ENCODE results near the gene PCGF5. TPM values are rescaled to one million over a fixed set of nuclear protein-coding genes. Genes with fewer than 3 reads are reported as not detected.
A peak's percentile ranks its signal among the peaks of the same experiment; 100 is the strongest.

PCGF5 gene
- total and polyA plus RNA-seq, 10 of the 15 experiments (the other 5 are each of a cell fraction or from before 2014, with no cell fraction given) = 33.2 to 79.7 (median 50.7) TPM

DNA sequence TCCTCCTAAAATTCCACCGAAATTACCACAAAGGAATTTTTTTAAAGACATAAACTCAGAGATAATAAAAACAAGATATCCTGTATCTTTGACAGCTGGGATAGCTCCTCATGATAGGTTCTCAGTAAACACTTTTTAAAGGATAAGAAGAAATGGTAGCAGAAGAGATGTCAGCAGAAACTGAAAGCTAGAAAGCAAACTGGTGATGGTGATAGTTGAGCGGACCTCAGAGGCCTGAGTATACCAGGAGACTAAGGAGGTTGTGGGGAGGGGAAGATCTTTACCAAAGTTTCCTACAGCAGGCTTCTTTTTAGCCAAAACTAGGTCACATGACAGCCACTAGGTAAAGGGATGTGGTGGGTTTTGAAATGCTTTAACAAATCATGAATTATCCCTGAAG is 22.5 kb downstream of the PCGF5 start:
- Histone ChIP-seq H3K9ac (ENCODE audit: control insufficient read depth, insufficient read depth, low read length) (no peak overlapping the region), H3K4me1 (ENCODE audit: control insufficient read depth, insufficient read depth, low read length) (peaks cover 19% of the 10 kb centered on the region), H3K4me3 (no peak overlapping the region), H4K20me1 (ENCODE audit: control insufficient read depth, insufficient read depth) (no peaks in the 10 kb centered on the region), H3K9me3 (replicated peaks; ENCODE audit: control insufficient read depth, insufficient read depth, low read length) (no peaks in the 10 kb centered on the region; the same call in 2 of the 3 replicates), H3K79me2 (ENCODE audit: control insufficient read depth, insufficient read depth, low read length) (peaks cover 3% of the 10 kb centered on the region), H3K27ac (ENCODE audit: control insufficient read depth, insufficient read depth) (no peak overlapping the region), H2AFZ (ENCODE audit: control insufficient read depth, low read depth, low read length) (no peak overlapping the region), H3K36me3 (ENCODE audit: control insufficient read depth in 2 of 2, insufficient read depth in 2 of 2, low read length in 1 of 2) (peaks cover 0 to 5% of the 10 kb centered on the region in 2 experiments; a peak in 1 of 4 replicates), H3K27me3 (replicated peaks in 1 of 2; ENCODE audit: control insufficient read depth in 2 of 2, insufficient read depth in 2 of 2, low read length in 1 of 2) (no peaks in the 10 kb centered on the region), H3K4me2 (ENCODE audit: control insufficient read depth, insufficient read depth) (no peak overlapping the region)
- WGBS (ENCODE audit: insufficient coverage, insufficient replicate concordance, low lambda C conversion rate, missing lambda C conversion rate) = 56% methylated on average over 2 of the region's 2 CpGs
- DNase-seq (ENCODE audit: low read depth, low spot score) (no peak), ATAC-seq (peak; percentile 75), FAIRE-seq (no peak)
- POLR2A ChIA-PET = interaction anchor here (0.8 kb wide), 1 partner anchor 42 kb away, joined by 3 read pairs; no protein-coding TSS in a partner anchor
- SMC1A ChIA-PET (ENCODE audit: uncharacterized antibody, unreplicated experiment) = interaction anchor here (0.6 to 1.8 kb wide), 6 partner anchors 8 to 331 kb away, joined by 3 to 7 read pairs (median 4); no protein-coding TSS in a partner anchor
- RAD21 ChIA-PET (ENCODE audit: unreplicated experiment) = interaction anchor here (0.9 to 1.8 kb wide), 4 partner anchors 8 to 331 kb away, joined by 3 to 7 read pairs (median 4); no protein-coding TSS in a partner anchor
- TF ChIP-seq RAD51 (IDR thresholded peaks at IDR 0.05) = peak; percentile 31; the same call in 1 of the 2 replicates
- no peak for TF ChIP-seq CHD4 (IDR thresholded peaks at IDR 0.05)
- no peak for TF ChIP-seq YY1 (IDR thresholded peaks at IDR 0.05; ENCODE audit: low read depth, low read length)
- TF ChIP-seq NFYB (IDR thresholded peaks at IDR 0.05; ENCODE audit: insufficient read depth, low read depth, low read length) = no peak
- no peak for TF ChIP-seq KAT2A (conservative IDR thresholded peaks at IDR 0.05; ENCODE audit: control insufficient read depth, low read depth, low read length)
- no peak for TF ChIP-seq SMARCA5 (IDR thresholded peaks at IDR 0.05)
- CTCF ChIA-PET = interaction anchor here (0.7 to 1.1 kb wide), 3 partner anchors 9 to 236 kb away, joined by 3 to 8 read pairs (median 4); no protein-coding TSS in a partner anchor
- in situ Hi-C loops (cut with MboI) = loop anchor here (10.0 kb wide), 1 partner anchor 238 kb away; no protein-coding TSS in a partner anchor
- BruUV-seq (replicated peaks) = no TSS peak
- intact Hi-C loops (cut with micrococcal nuclease; ENCODE audit: unreplicated experiment) = no loop called here

All from GM12878 (cell line).